Sciatic nerve (tissue), 2 donors: Measurements from ENCODE around the gene PDIA5. TPM values are rescaled to one million over a fixed set of nuclear protein-coding genes. Genes with fewer than 3 reads are reported as not detected.

ENCODE experiments used
- ATAC-seq: fragments of 200-7000 bp; cut with Tn5 transposase; one replicate; pipeline ENCODE4 v1.9.1; 2020; ENCODE audit warnings: mild to moderate bottlenecking, moderate library complexity
- DNase-seq: peaks from one replicate; pipeline ENCODE4 v3.0.0-alpha.2; 2020; ENCODE audit warnings: low spot score
- intact Hi-C: fragments of 100-400 bp; cut with DNase I; formaldehyde crosslinking; loops from one replicate; pipeline ENCODE4 v1.14.2; 2022
- total RNA-seq: library from RNA; stranded (reverse); fragmentation: NEBNext Ultra II Directional; extraction: Animal tissue kit (Norgen Biotek cat#: 25700); gene quantifications from one replicate; pipeline ENCODE4 v1.2.1, GENCODE V29; 2021
- donor health status: DM: no; HTN: no; CAD: no.
- donor health status: DM: no; HTN: no; CAD: no.

The PDIA5 gene
- total RNA-seq, 1 donor from 2014 or later: 27.8 TPM

DNA sequence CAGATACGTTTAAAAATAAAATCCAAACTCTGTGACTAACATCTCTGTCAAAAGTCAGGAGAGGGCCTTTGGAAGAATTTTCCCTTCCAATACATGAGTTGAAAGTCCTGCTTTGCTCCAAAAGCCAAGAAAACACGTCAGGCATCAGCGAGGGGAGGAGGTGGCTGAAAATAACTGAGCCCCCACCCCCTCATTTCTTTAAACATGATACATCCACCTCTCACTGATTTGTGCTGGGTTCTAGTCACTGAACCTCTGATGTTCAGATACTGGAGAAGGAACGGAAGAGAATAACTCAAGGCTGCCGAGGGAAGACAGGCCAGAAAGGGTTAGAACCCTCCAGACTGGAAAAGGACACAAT lies 29.8 kb upstream of the PDIA5 start:
- intact Hi-C loops: no loop called here
- no peak for ATAC-seq
- DNase-seq: no peak

DNA sequence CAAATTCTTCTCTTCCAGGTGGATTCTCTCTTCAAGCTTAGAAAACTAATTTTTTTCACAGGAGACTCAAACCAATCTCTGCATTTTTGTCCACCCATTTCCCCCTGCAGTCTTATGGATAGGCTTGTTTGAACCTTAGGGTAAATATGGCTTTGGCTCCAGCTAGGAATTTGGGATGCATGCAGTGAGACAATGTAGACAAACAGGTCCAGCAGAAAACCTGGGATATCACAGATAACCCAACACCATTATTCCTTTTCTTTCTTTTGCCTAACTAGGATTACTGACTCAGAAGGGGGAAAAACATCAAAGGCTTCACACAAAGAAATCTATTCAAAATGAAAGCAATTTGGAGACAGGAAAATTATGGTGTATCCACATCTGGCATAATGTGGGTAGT lies 28.1 kb upstream of the PDIA5 start:
- ATAC-seq (no peak), DNase-seq (no peak)
- intact Hi-C loops: no loop called here

DNA sequence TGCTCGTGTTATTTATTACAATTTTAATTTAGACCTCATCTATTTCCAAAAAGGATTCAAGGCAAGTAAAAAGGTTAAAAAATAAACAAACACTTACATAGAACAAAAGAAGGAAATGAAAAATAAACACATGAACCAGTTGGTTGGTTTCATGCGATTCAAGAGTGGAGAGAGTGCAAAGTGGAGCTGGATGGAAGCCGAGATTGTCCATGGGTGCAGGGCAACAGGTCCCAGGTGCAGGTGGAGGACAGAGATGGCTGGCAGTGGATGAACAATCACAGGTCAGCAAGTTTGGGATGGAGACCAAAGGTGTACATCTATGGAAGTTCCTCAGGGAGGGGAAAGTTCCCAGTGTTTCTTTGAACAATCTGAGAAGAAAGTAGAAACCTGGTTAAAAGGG lies 27.6 kb upstream of the PDIA5 start:
- intact Hi-C loops: no loop called here
- DNase-seq (no peak), ATAC-seq (no peak)

DNA sequence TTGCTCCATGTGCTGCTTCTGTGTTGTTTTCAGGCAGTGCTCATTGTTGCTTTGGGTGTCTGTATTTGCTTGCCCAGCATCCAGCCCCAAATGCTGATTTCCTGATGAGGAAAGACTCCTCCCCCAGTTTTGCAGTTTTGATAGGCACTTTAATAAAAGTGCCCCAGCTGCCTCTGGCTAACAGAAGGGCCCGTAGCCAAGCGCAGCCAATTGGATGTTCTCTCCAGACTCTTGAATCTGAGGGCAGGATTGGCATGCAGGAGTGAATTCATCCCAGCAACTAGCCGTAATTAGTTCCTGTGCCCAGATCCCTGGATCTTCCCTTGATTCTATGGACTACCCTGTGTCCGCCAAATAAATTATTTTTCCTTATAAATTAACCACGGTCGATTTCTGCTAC lies 24.4 kb upstream of the PDIA5 start:
- no peak for ATAC-seq

DNA sequence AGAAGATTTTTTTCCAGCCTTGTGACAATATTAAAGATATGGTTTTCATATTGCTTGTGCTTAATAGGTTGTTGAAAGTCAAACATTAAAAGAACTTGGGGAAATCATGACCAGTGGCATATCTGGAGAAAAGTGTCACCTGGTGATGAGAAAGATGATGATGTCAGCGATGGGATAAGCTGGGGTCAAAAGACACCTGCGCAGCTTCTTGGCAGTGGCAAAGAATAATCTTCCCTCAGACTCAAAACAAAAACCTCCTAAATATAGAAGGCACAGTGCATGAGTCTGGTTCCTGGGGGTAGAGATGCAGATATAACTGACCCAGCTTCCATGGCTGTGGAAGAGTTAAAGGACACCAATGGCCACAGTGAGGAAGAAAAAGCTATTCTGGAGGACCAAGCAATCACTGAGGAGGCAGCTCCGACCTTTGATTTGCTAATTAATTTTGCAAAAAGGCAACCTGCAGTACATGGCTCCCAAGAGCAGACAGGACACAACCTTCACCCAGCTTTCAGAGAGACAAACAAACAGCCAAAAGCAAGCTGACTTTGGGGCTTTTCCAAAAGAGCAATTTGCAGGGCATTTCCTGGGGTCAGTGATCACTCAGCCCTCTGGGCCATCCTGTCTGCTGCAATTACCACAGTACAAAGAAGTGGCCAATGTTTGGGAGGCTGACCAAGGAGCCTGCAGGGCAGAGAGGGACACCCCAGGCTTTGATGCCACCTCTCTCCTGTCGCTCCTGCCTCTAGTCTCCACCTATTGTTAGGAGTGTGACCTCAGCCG lies 21.7 kb upstream of the PDIA5 start:
- intact Hi-C loops: no loop called here
- ATAC-seq (no peak), DNase-seq (no peak)

More for the DNA sequence above, 24.4 kb upstream of the PDIA5 start:
- DNase-seq: no peak
- intact Hi-C loops: no loop called here

DNA sequence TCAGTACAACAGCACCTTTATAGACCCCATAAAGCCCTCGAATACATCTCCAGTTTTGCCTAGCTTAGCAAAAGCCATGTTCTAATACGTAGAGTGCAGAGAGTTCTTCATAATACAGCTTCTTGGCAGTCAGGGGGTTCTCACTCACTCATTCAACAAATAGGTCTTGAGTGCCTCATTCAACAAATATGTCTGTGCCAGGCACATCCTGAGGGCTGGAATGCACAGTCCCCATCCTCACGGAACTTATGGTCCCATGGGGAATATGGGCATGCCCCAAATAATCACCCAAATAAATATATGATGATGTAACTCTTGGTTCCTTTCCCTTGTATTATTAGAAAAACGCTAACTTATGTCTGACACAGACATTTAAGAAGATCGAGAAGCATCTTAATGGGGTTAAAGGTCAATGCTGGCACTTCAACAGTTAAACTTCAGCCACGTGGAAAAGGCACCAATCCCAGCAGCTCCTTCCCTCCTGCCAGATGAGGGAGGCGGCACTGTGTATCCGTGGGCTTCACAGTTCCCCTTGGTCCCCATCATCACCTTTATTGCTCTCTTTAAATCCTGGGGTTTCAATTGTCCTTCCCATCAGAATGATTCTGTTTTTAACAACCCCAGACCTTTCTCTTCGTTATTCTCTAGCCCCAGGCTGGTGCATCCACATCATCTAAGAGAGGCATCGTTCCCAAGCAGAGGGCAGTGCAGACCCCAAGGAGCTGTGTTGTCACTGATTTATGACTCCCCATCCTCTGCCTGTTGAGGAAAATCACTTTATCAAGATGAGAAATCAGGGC lies 20.4 kb upstream of the PDIA5 start:
- intact Hi-C loops: no loop called here
- DNase-seq: no peak
- ATAC-seq: no peak

DNA sequence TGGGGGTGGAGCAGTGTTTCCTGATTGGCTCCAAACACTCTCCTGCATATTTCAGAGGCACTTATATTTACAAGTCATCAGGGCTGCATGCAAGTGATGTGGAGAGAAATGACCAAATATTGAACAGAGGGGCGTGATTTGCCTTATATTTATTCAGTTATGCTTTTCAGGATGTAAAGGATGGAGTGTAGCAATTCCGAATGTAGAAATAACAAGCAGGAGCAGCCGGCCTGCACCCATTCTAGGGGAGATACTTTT lies 19.8 kb upstream of the PDIA5 start:
- DNase-seq (no peak), ATAC-seq (no peak)
- intact Hi-C loops: no loop called here

DNA sequence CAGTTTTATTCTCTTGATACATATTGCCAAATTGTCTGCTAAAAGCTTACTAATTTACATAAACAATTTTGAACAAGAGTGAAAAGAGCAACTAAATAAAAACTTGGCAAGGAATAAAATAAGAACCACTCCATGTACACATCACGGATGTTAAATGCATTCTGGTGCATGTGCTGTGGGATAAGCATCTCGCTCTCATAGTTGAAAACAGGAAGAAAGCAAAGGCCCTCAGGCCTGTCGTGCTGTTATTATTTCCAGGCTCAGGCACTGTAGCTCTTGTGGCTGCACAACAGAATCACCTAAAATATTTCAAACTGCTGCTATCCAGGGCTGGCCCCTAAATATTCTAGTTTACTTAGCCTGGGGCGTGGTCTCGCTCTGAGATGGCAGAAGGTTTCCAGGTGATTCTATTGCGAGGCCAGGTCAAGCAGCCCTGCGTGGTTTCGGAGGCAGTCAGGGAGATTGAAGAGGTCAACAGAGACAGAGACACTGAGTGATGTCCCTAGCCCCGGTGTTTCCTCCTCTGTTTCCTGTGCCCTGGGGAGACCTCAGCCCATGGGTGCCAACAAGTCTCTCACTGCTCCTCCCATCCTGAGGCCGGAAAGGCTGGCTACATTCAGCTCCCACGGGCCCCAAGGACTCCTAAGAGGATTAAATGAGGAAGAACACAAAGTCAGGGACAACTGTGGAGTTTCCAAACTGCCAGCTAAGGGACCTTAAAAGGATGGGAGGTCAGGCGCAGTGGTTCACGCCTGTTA lies 18.2 kb upstream of the PDIA5 start:
- DNase-seq: no peak
- intact Hi-C loops: no loop called here
- ATAC-seq: no peak

DNA sequence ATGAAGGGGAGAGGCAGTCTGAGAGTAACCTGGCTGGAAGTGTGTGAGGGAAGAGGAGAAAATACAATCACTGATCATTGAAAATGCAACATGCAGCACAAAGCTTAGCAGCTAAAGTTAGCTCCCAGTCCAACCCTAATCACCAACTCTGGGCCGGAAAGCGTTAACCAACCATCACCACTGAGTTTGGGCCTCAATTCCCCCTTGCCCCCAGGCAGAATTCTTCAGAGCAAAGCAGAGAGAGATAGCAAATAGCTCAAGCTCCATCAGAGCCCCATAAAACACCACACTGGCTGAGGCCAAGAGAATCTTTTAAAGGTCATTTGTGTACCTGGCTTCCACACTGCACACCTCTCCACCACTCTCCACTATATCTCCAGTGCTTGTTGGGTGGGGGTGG lies 16.2 kb upstream of the PDIA5 start:
- ATAC-seq (no peak), DNase-seq (no peak)
- intact Hi-C loops: no loop called here

DNA sequence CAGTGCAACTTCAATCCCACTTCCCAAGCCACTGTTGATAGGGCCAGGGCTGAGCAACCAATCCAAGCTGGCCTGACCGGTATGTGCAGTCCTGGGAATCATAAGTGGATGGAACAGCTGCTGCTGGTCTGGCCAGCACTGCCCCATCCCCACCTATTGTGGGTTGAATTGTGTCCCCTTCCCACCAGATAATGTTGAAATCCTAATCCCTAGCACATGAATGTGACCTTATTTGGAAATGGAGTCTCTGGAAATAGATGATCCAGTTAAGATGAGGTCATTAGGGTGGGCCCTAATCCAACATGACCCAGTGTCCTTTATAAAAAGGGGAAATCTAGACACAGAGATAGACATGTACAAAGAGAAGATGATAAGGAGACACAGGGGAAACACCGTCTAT lies 13.7 kb upstream of the PDIA5 start:
- DNase-seq: no peak
- ATAC-seq: peak; percentile 70
- intact Hi-C loops: no loop called here

DNA sequence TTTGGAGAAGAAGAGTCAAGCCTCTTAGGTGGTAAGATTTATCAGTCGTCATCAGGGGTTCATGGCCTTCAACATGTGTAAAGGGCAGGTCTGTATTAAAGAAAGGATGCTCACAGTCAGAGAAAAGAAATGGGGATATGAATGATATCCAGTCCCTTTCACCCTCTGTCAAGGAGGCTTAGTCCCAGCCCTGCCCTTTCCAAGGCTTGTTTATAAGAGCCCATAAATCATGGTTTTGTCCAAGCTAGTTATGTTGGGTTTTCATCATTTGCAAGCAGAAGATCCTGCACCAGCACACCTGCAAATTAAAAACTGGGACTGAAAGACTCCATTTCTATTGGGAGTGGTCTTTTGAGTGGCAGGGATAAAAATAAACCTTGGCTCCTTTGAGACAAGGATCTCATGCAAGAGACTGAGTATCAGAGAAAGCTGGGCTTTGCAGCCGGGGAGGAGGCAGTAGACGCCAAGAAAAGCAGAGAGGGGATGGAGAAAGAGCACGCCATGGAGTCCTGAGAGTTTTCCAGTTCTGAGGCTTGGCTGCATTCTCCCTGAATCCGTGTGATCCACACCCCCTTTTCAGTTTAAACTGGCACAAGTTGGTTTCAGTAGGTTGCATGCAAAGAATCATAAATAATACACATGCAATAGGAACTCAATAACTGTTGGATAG lies 12.6 kb upstream of the PDIA5 start:
- ATAC-seq (peak; percentile 38), DNase-seq (no peak)
- intact Hi-C loops: no loop called here

DNA sequence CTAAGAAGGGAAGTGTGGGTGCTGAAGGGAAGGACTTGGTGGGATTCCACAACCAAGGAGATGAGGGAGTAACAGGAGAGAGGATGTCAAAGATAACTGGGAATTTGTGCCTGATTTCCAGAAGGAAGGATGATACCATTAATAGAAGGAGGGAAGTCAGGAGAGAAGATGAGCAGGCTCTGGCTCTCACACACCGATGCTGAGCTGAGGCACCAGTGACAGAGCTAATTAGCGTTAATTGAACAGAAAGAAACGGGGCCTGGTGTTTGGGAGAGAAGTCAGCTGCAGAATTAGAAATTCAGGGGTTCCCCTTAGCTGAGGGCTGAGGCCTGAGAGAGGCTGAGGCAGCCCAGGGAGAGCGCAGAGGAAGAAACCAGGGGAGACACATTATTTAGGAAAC lies 11.9 kb upstream of the PDIA5 start:
- intact Hi-C loops: no loop called here
- no peak for ATAC-seq

DNA sequence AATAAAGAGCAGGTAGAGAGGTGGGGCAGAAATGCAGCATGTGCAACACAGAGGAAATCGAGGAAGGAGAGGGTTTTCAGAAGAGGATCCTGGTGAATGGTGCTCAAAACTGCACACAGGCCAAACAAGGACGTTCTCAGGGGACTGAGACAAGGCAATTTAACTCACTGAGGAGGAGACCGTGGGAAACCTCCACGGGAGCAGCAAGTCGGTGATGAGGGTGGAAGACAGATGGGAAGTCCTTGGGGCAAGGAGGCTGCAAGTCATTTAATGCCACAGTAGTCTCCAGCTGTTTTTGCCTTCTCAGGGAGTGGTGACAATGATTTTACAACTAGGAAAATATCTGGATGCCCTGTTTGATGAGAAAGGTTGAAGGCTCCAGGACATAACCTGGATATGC lies 11.5 kb upstream of the PDIA5 start:
- ATAC-seq (no peak), DNase-seq (no peak)
- intact Hi-C loops: no loop called here

More for the DNA sequence above, 11.9 kb upstream of the PDIA5 start:
- DNase-seq: no peak

DNA sequence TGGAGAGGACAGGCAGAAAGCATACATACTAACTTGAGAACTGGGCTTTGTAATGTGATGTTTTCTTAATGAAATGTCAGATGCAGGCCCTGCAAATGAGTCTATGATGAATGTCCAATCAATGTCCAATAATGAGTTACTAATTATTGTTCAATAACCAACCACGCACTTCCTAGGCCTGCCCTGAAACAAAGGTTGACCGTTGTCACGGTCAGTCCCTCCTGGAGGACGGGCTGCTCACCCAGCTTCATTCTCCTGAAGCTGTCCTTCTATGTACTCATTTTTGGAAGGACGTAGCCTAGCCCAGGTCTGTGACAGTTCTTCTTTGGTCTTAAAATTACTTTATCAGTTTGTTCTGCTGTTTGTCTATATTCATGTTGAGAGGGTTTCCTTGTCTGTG lies 8.3 kb upstream of the PDIA5 start:
- no peak for DNase-seq
- ATAC-seq: no peak
- intact Hi-C loops: no loop called here

DNA sequence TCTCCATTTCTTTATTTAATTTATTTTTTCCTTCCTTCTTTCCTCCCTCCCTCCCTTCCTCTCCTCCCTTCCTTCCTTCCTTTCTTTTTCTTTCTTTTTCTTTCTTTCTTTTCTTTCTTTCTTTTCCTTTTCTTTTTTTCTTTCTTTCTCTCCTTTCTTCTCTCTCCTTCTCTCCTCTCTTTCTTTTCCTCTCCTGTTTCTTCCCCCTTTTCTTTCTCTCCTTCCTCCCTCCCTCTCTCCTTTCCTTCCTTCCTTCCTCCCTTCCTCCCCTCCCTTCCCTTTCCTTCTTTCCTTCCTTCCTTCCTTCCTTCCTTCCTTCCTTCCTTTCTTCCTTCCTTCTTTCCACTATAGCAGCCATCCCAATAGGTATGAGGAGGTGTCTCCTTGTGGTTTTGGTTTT lies 6.8 kb upstream of the PDIA5 start:
- DNase-seq (no peak), ATAC-seq (no peak)
- intact Hi-C loops: no loop called here

DNA sequence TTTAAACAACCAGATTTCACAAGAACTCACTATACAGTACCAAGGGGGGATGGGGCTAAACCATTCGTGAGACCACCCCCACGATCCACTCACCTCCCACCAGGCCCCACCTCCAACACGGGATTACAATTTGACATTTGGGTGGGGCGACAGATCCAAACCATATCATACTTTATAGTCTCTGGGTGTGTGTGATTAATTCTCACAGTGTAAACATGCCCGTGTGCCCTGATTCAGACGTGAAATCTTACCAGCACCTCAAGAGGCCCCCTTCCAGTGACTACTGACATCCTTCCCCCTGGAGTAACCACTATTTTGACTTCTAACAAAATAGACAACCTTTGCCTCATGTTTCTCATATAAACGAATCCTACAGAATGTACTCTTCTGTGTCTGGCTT lies 5.0 kb upstream of the PDIA5 start:
- intact Hi-C loops: no loop called here
- no peak for ATAC-seq
- DNase-seq: no peak

DNA sequence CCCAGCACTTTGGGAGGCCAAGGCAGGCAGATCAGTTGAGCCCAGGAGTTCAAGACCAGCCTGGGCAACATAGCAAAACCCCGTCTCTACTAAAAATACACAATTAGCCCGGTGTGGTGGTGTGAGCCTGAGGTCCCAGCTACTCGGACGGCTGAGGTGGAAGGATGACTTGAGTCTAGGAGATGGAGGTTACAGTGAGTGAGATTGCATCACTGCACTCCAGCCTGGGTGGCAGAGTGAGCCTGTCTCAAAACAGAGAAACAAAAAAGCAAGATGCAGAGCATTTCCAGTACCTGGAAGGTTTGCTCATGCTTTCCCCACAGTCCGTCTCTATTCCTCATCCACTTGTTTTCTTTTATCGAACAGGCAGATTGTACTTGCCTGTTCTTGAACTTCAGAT lies 3.8 kb upstream of the PDIA5 start:
- no peak for DNase-seq
- intact Hi-C loops: no loop called here
- no peak for ATAC-seq

DNA sequence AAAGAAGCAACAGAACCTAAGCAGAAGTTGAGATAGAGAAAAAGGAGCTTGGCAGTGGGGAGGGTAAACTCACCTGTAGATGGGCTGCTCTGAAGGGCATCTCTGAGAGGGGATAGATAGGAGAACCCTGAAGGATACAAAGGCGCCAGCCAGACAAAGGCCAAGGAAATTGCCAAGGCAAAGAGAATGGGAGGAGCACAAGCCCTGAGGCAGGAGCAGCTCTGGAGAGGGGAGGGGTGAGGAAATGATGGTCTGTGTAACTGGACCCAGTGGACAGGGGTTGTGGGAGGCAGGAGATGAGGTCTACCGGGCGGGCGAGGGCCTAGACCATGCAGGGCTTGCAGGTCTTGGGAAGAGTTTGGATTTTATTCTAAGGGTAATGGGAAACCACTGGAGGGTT lies 2.3 kb upstream of the PDIA5 start:
- intact Hi-C loops: no loop called here
- DNase-seq (no peak), ATAC-seq (no peak)

DNA sequence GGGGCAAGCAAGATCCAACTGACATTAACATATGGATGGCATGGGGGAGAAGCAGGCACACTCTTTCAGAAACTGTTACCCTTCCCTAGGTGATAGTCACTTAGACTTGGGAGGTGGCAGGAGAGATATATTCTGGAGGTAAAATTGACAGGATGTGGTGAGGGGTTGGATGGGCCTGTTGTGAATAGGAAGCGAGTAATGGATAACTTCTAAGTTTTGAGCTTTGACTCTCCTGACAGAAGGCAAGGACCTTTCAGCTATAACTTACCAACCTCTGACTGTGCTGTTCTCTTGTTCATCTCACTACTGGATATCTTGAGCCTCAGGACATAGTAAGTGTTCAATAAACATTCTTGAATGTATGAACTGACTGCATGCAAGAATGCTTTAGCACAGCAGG lies 1.9 kb upstream of the PDIA5 start:
- DNase-seq (no peak), ATAC-seq (no peak)
- intact Hi-C loops: no loop called here

DNA sequence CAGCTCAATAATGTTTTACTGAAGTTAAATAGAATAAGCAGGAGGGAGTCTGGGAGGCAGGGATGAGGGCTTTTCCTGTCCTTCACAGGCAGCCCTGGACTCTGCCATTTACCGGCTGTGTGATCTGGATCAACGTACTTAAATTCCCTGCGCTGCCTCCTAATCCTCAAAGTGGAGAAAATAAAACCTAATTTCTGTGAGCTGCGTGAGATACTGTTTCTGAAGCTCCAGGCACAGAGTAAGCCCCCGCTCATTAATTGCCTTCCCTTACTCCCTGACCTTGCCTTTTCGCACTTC lies 278 bp upstream of the PDIA5 start:
- no peak for DNase-seq
- peak; percentile 13 for ATAC-seq
- intact Hi-C loops: no loop called here
